ENCODE measurements around the gene TLE3.

DNA sequence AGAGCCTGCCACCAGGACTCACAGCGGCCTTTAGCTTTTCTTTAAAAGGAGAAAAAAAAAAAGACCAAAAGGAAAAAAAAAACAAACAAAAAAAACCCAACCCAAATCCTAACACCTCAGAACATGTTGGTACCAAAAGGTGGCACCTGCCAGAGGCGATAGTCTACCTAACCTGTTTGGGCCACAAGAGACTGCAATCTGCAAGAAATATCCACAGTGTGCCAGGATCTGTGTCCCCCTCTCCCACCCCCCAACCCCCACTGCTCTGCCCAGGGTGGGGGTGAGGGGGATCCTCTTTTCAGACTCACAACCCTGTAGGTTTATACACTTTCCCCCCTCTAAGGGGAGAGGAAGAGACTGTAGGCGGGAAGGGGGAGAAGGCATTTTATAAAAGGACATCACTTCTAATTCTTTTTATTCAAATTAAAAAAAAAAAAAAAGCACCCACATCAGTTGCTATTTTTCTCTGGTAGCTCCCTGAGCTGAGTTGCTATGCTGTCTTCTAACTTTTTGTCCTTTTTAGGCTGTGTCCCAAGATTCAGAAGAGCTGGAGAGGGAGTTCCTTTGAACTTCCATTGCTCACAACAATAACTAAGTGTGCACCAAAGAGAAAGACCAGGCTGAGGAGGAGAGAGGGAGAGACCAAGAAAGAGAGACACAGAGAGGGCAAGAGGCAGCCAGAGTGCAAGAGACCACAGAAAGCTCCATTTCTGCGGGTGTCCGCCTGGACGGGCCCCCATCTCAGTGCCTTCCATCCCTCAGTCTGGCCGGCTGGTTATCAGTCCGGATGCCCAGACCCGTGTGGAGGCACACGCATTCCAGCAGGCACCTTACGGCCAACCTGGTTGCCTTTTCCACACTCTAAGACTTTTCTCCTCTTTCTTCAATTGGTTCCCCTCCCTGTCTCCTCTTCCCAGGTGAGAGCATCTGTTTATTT lies 48.9 kb downstream of the TLE3 start:
- TF ChIP-seq, protein P1, sequence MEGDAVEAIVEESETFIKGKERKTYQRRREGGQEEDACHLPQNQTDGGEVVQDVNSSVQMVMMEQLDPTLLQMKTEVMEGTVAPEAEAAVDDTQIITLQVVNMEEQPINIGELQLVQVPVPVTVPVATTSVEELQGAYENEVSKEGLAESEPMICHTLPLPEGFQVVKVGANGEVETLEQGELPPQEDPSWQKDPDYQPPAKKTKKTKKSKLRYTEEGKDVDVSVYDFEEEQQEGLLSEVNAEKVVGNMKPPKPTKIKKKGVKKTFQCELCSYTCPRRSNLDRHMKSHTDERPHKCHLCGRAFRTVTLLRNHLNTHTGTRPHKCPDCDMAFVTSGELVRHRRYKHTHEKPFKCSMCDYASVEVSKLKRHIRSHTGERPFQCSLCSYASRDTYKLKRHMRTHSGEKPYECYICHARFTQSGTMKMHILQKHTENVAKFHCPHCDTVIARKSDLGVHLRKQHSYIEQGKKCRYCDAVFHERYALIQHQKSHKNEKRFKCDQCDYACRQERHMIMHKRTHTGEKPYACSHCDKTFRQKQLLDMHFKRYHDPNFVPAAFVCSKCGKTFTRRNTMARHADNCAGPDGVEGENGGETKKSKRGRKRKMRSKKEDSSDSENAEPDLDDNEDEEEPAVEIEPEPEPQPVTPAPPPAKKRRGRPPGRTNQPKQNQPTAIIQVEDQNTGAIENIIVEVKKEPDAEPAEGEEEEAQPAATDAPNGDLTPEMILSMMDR (IDR thresholded peaks at IDR 0.05; ENCODE audit: poor library complexity): no peak
- TF ChIP-seq EZH2 (IDR thresholded peaks at IDR 0.05; ENCODE audit: borderline replicate concordance): no peak
- TF ChIP-seq EZH2phosphoT487 (IDR thresholded peaks at IDR 0.05; ENCODE audit: low read depth, severe bottlenecking, unreplicated experiment): no peak

All from hepatocyte (in vitro differentiated cells).